Measurements from ENCODE around the gene OR9Q2. TPM values are rescaled to one million over a fixed set of nuclear protein-coding genes. Genes with fewer than 3 reads are reported as not detected.

OR9Q2 gene
- total and polyA plus RNA-seq, 2 of the 13 experiments (the other 11 are each of a cell fraction or from before 2014, with no cell fraction given), result not detected

DNA sequence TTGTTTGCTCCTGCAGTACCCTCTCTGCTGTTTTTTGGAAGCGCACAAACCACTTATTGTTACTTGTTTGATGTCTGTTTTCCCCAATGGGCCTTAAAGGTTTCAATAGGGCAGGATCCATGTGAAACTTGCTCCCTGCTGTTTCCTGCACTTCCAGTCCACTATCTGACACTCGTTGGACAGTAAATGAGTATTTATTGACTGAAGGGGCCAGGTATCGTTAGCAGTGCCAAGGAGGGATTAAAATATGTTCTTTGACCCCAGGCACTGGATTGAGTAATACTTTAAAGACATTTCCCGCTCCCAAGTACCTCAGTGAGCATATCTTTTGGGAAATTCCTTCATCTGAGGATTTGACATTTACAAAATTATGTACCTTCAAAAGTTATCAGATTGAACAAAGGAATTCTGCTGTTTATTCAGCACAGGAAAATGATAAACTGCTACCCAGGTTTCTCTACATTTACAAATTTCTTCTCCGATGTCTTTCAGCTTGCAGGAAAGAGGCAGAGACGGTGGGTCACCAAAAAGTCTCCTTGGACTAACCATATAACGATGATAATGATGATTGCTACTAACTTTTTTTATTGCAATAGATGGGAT is 23.3 kb upstream of the OR9Q2 start (continued):
- TF ChIP-seq ZNF260 (CRISPR knock-in tag; IDR thresholded peaks at IDR 0.05; ENCODE audit: borderline replicate concordance, low read depth), result no peak
- TF ChIP-seq TBX3 (IDR thresholded peaks at IDR 0.05; ENCODE audit: borderline replicate concordance), result peak; percentile 52; the same call in 1 of the 2 replicates
- TF ChIP-seq, protein P1, sequence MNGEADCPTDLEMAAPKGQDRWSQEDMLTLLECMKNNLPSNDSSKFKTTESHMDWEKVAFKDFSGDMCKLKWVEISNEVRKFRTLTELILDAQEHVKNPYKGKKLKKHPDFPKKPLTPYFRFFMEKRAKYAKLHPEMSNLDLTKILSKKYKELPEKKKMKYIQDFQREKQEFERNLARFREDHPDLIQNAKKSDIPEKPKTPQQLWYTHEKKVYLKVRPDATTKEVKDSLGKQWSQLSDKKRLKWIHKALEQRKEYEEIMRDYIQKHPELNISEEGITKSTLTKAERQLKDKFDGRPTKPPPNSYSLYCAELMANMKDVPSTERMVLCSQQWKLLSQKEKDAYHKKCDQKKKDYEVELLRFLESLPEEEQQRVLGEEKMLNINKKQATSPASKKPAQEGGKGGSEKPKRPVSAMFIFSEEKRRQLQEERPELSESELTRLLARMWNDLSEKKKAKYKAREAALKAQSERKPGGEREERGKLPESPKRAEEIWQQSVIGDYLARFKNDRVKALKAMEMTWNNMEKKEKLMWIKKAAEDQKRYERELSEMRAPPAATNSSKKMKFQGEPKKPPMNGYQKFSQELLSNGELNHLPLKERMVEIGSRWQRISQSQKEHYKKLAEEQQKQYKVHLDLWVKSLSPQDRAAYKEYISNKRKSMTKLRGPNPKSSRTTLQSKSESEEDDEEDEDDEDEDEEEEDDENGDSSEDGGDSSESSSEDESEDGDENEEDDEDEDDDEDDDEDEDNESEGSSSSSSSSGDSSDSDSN (CRISPR knock-in tag; IDR thresholded peaks at IDR 0.05), result peak; percentile 38; the same call in 1 of the 2 replicates
- no peak for TF ChIP-seq ATAD3A (CRISPR knock-in tag; IDR thresholded peaks at IDR 0.05)
- TF ChIP-seq, protein P2, sequence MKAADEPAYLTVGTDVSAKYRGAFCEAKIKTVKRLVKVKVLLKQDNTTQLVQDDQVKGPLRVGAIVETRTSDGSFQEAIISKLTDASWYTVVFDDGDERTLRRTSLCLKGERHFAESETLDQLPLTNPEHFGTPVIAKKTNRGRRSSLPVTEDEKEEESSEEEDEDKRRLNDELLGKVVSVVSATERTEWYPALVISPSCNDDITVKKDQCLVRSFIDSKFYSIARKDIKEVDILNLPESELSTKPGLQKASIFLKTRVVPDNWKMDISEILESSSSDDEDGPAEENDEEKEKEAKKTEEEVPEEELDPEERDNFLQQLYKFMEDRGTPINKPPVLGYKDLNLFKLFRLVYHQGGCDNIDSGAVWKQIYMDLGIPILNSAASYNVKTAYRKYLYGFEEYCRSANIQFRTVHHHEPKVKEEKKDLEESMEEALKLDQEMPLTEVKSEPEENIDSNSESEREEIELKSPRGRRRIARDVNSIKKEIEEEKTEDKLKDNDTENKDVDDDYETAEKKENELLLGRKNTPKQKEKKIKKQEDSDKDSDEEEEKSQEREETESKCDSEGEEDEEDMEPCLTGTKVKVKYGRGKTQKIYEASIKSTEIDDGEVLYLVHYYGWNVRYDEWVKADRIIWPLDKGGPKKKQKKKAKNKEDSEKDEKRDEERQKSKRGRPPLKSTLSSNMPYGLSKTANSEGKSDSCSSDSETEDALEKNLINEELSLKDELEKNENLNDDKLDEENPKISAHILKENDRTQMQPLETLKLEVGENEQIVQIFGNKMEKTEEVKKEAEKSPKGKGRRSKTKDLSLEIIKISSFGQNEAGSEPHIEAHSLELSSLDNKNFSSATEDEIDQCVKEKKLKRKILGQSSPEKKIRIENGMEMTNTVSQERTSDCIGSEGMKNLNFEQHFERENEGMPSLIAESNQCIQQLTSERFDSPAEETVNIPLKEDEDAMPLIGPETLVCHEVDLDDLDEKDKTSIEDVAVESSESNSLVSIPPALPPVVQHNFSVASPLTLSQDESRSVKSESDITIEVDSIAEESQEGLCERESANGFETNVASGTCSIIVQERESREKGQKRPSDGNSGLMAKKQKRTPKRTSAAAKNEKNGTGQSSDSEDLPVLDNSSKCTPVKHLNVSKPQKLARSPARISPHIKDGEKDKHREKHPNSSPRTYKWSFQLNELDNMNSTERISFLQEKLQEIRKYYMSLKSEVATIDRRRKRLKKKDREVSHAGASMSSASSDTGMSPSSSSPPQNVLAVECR (CRISPR knock-in tag; IDR thresholded peaks at IDR 0.05; ENCODE audit: borderline replicate concordance), result peak; percentile 43; the same call in 1 of the 2 replicates
- no peak for TF ChIP-seq POLR2AphosphoS5 (IDR thresholded peaks at IDR 0.05; ENCODE audit: low read depth, low read length)
- TF ChIP-seq SRY (CRISPR knock-in tag; IDR thresholded peaks at IDR 0.05), result no peak
- TF ChIP-seq IKZF4 (CRISPR knock-in tag; IDR thresholded peaks at IDR 0.05; ENCODE audit: borderline replicate concordance, low read depth, not compliant biosample characterization), result no peak
- TF ChIP-seq, protein P3, sequence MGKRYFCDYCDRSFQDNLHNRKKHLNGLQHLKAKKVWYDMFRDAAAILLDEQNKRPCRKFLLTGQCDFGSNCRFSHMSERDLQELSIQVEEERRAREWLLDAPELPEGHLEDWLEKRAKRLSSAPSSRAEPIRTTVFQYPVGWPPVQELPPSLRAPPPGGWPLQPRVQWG (CRISPR knock-in tag; IDR thresholded peaks at IDR 0.05; ENCODE audit: borderline replicate concordance, low read depth), result no peak
- TF ChIP-seq ZSCAN22 (CRISPR knock-in tag; IDR thresholded peaks at IDR 0.05), result no peak
- no peak for TF ChIP-seq SRSF9 (IDR thresholded peaks at IDR 0.05; ENCODE audit: borderline replicate concordance, insufficient read depth, low read depth, low read length, poor library complexity, severe bottlenecking)
- no peak for TF ChIP-seq RBM22 (optimal IDR thresholded peaks at IDR 0.05; ENCODE audit: low read length)
- TF ChIP-seq, protein P4, sequence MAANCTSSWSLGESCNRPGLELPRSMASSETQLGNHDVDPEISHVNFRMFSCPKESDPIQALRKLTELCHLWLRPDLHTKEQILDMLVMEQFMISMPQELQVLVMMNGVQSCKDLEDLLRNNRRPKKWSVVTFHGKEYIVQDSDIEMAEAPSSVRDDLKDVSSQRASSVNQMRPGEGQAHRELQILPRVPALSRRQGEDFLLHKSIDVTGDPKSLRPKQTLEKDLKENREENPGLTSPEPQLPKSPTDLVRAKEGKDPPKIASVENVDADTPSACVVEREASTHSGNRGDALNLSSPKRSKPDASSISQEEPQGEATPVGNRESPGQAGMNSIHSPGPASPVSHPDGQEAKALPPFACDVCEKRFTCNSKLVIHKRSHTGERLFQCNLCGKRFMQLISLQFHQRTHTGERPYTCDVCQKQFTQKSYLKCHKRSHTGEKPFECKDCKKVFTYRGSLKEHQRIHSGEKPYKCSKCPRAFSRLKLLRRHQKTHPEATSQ (CRISPR knock-in tag; IDR thresholded peaks at IDR 0.05; ENCODE audit: borderline replicate concordance), result peak; percentile 90; the same call in 1 of the 2 replicates
- no peak for TF ChIP-seq ZBTB38 (CRISPR knock-in tag; IDR thresholded peaks at IDR 0.05)
- TF ChIP-seq TAF1 (CRISPR knock-in tag; IDR thresholded peaks at IDR 0.05), result no peak
- no peak for TF ChIP-seq SUZ12 (IDR thresholded peaks at IDR 0.05; ENCODE audit: low read depth, low read length)
- TF ChIP-seq EEA1 (CRISPR knock-in tag; IDR thresholded peaks at IDR 0.05; ENCODE audit: borderline replicate concordance), result no peak
- TF ChIP-seq MAFG (CRISPR knock-in tag; IDR thresholded peaks at IDR 0.05), result no peak
- no peak for TF ChIP-seq SMC3 (IDR thresholded peaks at IDR 0.05; ENCODE audit: low read length)
- TF ChIP-seq AHR (CRISPR knock-in tag; IDR thresholded peaks at IDR 0.05), result no peak; the same call in 1 of the 2 replicates
- no peak for TF ChIP-seq NR3C1 (CRISPR knock-in tag; IDR thresholded peaks at IDR 0.05)

Data from HepG2 (cell line).